Activated T-helper 17 cell treated with anti-CD3 and anti-CD28 coated beads, Interleukin-2, amount 50 U/mL, for 72 hours (primary cell): Measurements from ENCODE around the gene SRPK2. TPM values are rescaled to one million over a fixed set of nuclear protein-coding genes. Genes with fewer than 3 reads are reported as not detected.

Experiments
- ATAC-seq: fragments of 150-1000 bp; cut with Tn5 transposase; replicated peaks from 2 replicates; pipeline ENCODE4 v1.10.0; 2021; ENCODE audit warnings: mild to moderate bottlenecking, moderate library complexity
- H3K27ac Mint-ChIP-seq: one replicate; pipeline ENCODE4 v1.8.0; 2022; ENCODE audit warnings: mixed read lengths
- H3K27me3 Mint-ChIP-seq: one replicate; pipeline ENCODE4 v1.8.0; 2022; ENCODE audit warnings: mixed read lengths
- H3K36me3 Mint-ChIP-seq: one replicate; pipeline ENCODE4 v1.8.0; 2022; ENCODE audit warnings: low read depth, mild to moderate bottlenecking, mixed read lengths
- H3K4me1 Mint-ChIP-seq: one replicate; pipeline ENCODE4 v1.8.0; 2022; ENCODE audit warnings: mixed read lengths
- H3K4me3 Mint-ChIP-seq: one replicate; pipeline ENCODE4 v1.8.0; 2022; ENCODE audit warnings: mild to moderate bottlenecking, mixed read lengths
- H3K9me3 Mint-ChIP-seq: one replicate; pipeline ENCODE4 v1.8.0; 2022; ENCODE audit warnings: mixed read lengths
- total RNA-seq, 2 donors: library from RNA; stranded (reverse); gene quantifications; one replicate each; pipeline ENCODE4 v1.2.3, GENCODE V29; 2022

SRPK2 gene
- total RNA-seq, 2 donors from 2014 or later = 31.5 to 38.5 TPM

DNA sequence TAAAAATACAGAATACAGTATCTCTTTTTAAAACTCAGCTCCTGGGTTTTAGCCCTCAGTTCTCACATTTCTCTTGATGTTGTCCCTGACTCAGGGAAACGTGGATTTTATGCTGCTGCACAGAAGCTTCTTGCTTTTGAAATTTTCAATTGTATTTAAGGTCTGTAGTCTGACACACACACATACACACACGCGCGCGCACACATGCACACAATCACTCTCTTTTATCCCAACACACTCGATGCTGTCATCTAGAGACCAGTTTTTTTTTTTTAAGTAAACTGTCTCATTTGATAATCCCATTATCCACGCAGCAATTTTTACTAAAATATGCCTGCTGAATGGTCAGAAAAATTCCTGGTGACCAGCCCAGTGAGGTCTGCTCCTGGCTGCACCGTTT is 266.1 kb downstream of the SRPK2 start:
- Mint-ChIP-seq H3K27ac (peak overlapping the region; percentile 47), H3K9me3 (no peaks in the 10 kb centered on the region), H3K4me3 (no peak overlapping the region), H3K27me3 (no peaks in the 10 kb centered on the region), H3K4me1 (peaks cover 18% of the 10 kb centered on the region), H3K36me3 (peaks cover 63% of the 10 kb centered on the region)
- no peak for ATAC-seq

DNA sequence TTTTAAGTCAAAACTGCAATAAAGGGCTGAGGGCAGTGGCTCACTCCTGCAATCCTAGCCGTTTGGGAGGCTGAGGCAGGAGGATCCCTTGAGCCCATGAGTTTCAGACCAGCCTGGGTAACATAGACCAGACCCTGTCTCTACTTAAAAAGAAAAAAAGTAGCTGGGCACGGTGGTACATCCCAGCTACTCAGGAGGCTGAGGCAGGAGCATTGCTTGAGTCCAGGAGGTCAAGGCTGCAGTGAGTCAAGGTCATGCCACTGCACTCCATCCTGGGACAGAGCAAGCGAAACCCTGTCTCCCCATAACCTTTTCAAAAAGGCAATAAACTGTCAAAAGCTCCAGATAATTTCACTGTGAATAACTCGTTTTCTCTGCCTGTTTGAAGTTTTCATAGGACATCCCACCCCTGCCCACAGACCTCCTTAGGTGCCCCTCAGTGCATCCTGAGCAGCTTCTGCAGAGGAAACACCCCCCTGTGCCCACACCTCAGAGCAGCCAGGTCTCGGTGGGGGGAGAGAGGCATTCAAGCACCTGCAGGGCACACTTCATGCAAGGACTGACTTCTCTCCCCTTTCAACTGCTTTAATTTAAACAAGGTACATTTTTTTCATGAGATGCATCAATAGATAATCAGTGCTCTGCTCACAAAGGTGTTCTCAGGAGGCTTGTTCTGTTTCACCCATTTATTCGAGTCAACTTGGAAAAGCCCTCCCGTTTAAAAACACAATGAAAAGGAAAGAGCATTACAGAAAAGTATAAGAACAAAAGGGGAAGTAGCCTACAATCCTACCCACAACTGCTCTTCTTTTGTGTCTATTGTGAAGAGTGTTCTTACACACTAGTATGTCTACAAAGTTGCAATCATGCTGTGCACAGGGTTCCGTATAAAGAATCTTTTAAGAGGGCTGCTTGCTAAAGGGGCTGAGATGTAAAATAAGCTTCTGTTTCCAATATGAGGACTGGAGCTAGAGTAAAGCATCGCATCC is 269.8 kb downstream of the SRPK2 start:
- ATAC-seq = no peak
- H3K4me3 Mint-ChIP-seq = no peak overlapping the region
- no peaks in the 10 kb centered on the region for H3K27me3 Mint-ChIP-seq
- no peaks in the 10 kb centered on the region for H3K9me3 Mint-ChIP-seq
- H3K36me3 Mint-ChIP-seq = peaks cover 62% of the 10 kb centered on the region
- peaks cover 10% of the 10 kb centered on the region for H3K4me1 Mint-ChIP-seq
- H3K27ac Mint-ChIP-seq = peak overlapping the region; percentile 54

DNA sequence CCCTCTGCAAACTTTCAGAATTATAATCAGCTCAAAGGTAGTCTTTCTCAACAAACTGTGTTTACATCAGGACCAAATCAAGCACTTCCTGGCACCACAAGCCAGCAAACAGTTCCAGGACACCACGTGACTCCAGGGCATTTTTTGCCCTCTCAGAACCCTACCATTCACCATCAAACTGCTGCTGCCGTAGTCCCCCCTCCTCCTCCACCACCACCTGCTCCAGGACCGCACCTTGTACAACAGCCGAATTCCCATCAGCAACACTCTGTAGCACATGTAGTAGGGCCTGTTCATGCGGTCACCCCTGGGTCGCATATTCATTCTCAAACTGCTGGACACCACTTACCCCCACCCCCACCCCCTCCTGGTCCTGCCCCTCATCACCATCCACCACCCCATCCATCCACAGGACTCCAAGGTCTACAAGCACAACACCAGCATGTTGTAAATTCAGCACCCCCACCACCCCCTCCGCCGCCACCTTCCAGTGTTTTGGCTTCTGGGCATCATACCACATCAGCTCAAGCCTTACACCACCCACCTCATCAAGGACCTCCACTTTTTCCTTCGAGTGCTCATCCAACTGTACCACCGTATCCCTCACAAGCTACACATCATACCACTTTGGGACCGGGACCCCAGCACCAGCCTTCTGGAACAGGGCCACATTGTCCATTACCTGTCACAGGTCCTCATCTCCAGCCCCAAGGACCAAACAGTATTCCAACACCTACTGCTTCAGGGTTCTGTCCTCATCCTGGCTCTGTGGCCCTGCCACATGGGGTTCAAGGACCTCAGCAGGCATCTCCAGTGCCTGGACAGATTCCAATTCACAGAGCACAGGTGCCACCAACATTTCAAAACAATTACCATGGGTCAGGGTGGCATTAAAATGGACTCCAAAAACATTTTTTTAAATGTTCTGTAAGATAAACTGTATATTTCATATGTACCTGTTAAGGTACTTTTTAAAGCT is 276.0 kb downstream of the SRPK2 start:
- H3K27me3 Mint-ChIP-seq = no peaks in the 10 kb centered on the region
- peak; percentile 41 for ATAC-seq
- no peaks in the 10 kb centered on the region for H3K9me3 Mint-ChIP-seq
- H3K36me3 Mint-ChIP-seq = peaks cover 95% of the 10 kb centered on the region
- H3K27ac Mint-ChIP-seq = peak overlapping the region; percentile 95
- H3K4me3 Mint-ChIP-seq = peak overlapping the region; percentile 29
- peaks cover 15% of the 10 kb centered on the region for H3K4me1 Mint-ChIP-seq

DNA sequence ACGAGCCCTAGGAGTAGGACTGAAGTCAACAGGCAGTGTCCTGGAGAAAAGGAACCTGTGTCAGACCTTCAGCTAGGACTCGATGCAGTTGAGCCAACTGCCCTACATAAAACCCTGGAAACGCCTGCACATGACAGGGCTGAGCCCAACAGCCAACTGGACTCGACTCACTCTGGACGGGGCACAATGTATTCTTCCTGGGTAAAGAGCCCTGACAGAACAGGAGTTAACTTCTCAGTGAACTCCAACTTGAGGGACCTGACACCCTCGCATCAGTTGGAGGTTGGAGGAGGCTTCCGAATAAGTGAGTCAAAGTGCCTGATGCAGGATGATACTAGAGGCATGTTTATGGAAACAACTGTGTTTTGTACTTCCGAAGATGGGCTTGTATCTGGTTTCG is 281.3 kb downstream of the SRPK2 start:
- peak overlapping the region; percentile 52 for H3K27ac Mint-ChIP-seq
- no peaks in the 10 kb centered on the region for H3K27me3 Mint-ChIP-seq
- H3K4me3 Mint-ChIP-seq = no peak overlapping the region
- H3K36me3 Mint-ChIP-seq = peaks cover 100% of the 10 kb centered on the region
- H3K4me1 Mint-ChIP-seq = peaks cover 13% of the 10 kb centered on the region
- H3K9me3 Mint-ChIP-seq = no peaks in the 10 kb centered on the region
- ATAC-seq = no peak

DNA sequence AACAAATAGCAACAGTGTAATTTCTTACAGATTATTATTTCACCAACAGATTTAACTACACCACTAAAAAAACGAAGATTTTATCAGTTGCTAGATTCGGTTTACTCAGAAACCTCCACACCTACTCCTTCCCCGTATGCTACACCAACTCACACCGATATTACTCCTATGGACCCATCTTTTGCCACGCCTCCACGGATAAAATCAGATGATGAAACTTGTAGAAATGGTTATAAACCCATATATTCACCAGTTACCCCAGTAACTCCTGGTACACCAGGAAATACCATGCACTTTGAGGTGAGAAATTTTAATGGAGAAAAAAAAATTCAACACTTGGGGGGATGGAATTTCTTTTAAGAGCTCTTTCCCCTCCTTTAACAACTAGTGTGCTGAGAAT is 282.2 kb downstream of the SRPK2 start:
- Mint-ChIP-seq H3K4me3 (peak overlapping the region; percentile 23), H3K27me3 (no peaks in the 10 kb centered on the region), H3K27ac (peak overlapping the region; percentile 69), H3K36me3 (peaks cover 98% of the 10 kb centered on the region), H3K9me3 (no peaks in the 10 kb centered on the region), H3K4me1 (peaks cover 4% of the 10 kb centered on the region)
- peak; percentile 53 for ATAC-seq

DNA sequence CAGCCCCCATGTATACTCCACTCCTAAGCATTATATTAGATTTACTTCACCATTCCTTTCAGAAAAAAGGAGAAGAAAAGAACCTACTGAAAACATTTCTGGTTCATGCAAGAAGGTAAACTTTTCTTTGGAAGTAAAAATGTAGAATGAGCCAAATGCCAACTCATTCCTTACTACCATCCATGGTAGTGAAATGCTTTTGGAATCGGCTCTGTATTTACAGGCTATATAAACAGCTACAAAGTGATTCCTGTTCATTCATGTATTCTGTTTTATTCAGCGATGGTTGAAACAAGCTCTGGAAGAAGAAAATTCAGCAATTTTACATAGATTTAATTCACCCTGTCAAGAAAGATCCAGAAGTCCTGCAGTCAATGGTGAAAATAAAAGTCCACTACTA is 283.1 kb downstream of the SRPK2 start:
- Mint-ChIP-seq H3K4me3 (no peak overlapping the region), H3K36me3 (peaks cover 98% of the 10 kb centered on the region), H3K27ac (peak overlapping the region; percentile 69), H3K4me1 (peaks cover 4% of the 10 kb centered on the region), H3K9me3 (no peaks in the 10 kb centered on the region), H3K27me3 (no peaks in the 10 kb centered on the region)
- no peak for ATAC-seq

DNA sequence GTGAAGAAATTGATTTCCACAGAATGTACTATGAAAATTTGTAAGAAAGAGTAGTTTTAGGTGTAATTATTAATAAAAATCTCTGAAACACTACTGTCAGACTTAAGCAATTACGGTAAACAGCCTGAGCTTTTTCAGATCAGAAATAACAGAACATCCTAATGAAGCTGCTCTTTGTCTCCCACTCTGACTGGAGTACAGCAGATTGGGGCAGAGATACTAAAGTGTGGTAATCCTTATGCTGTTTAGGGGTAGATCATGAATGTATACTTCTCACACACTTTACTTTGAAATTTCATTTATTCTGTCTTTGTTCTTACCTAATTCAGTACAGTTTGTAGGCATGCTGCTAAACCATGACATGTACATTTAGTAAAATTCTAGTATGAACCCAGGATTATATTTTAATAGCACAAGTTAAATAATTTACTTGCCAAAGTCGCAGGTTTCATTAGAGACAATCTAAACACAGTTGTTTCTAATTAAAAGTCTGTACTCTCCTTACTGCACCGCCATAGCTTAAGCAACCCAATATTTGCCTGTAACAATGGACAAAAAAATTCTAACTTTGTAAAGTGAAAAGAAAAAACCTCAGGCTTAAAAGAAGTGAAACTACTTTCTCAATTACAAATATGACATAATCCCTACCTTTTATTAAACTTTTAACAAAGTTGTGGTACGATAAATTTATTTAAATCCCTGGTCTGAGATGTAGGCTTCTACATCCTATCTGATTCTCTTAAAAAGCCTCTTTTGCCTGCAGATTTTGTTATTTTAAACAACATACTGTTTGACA is 286.0 kb downstream of the SRPK2 start:
- ATAC-seq = no peak
- no peak overlapping the region for H3K4me3 Mint-ChIP-seq
- no peaks in the 10 kb centered on the region for H3K9me3 Mint-ChIP-seq
- H3K27me3 Mint-ChIP-seq = no peaks in the 10 kb centered on the region
- H3K4me1 Mint-ChIP-seq = peaks cover 13% of the 10 kb centered on the region
- peaks cover 98% of the 10 kb centered on the region for H3K36me3 Mint-ChIP-seq
- peak overlapping the region; percentile 55 for H3K27ac Mint-ChIP-seq

DNA sequence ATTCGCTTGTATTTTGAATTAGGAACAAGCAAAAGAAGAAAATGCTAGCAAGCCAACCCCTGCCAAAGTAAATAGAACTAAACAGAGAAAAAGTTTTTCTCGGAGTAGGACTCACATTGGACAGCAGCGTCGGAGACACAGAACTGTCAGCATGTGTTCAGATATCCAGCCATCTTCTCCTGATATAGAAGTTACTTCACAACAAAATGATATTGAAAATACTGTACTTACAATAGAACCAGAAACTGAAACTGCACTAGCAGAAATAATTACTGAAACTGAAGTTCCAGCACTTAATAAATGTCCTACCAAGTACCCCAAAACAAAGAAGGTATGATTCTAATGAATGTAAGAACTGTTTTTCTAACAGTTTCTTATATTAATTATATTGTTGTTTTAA is 286.9 kb downstream of the SRPK2 start:
- Mint-ChIP-seq H3K27ac (no peak overlapping the region), H3K9me3 (no peaks in the 10 kb centered on the region), H3K27me3 (no peaks in the 10 kb centered on the region), H3K4me1 (peaks cover 17% of the 10 kb centered on the region), H3K36me3 (peaks cover 98% of the 10 kb centered on the region), H3K4me3 (no peak overlapping the region)
- ATAC-seq = no peak

DNA sequence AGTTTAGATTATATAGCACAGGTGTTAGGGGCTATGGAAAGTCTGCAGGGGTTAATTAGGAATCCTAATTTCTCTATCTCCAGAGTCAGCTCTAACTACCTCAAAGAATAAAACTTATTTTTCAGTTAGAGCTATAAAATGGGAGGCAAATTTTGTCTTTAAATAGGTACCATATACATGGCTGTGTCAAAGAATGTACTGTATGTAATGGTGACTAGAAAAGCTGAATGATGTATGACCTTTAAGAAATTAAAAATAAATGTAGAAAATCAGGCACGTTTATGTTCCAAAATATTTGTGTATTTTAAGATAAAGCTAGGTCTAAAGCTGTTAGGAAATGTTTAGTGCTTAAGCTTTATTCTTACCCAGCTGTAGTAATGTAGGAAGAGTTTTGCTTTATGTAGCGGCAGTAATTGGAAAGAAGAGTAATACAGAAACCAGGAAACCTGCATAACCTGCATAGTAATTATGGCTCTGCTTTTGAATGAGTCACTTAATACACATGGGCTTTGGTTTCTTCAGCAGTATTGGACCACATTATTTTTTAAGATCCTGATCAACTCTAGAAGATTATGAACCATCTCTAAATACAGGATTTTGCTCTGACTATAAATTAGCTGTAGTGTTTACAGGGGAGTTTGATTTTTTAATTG is 289.7 kb downstream of the SRPK2 start:
- ATAC-seq = peak; percentile 98
- Mint-ChIP-seq H3K4me3 (peak overlapping the region; percentile 10), H3K27ac (peak overlapping the region; percentile 57), H3K27me3 (no peaks in the 10 kb centered on the region), H3K4me1 (peaks cover 12% of the 10 kb centered on the region), H3K36me3 (peaks cover 98% of the 10 kb centered on the region), H3K9me3 (no peaks in the 10 kb centered on the region)

DNA sequence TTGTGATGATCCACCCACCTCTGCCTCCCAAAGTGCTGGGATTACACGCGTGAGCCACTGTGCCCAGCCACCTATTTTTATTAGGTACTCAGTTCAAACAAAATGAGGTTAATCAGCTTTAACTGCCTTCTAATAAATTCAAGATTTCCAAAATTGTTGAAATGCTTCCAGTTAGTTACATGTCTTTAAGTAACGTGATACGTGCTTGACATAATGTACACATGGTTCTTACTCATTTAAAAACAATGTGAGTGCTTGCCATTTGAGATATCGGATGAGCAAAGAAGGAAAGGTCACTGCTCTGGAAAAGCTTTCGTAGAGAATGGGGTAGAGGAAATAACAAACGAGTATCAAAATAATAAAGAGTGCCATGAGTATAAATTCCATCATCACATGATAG is 291.1 kb downstream of the SRPK2 start:
- Mint-ChIP-seq H3K4me1 (peaks cover 12% of the 10 kb centered on the region), H3K36me3 (peaks cover 98% of the 10 kb centered on the region), H3K27me3 (no peaks in the 10 kb centered on the region), H3K9me3 (no peaks in the 10 kb centered on the region), H3K4me3 (peak overlapping the region; percentile 8), H3K27ac (peak overlapping the region; percentile 7)
- ATAC-seq = no peak

DNA sequence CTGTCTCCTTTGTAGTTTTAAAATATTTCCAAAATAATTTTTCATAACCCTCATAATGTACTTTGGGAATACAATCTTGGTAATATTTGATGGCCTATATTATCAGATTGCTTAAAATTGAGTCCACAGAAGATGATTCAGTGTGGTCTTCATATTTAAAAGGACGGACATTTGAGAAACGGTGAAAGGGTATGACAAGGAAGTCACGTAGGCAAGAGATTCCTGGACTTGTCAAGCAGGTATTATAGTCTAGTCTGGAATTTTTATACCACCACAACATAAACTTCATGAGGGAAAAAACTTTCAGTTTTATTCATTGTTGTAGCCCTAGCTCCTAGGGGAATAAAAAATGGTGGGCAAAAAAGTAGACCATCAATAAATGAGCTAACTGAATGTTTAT is 292.4 kb downstream of the SRPK2 start:
- Mint-ChIP-seq H3K36me3 (peaks cover 100% of the 10 kb centered on the region), H3K9me3 (no peaks in the 10 kb centered on the region), H3K27me3 (no peaks in the 10 kb centered on the region), H3K27ac (peak overlapping the region; percentile 36), H3K4me3 (no peak overlapping the region), H3K4me1 (peaks cover 12% of the 10 kb centered on the region)
- no peak for ATAC-seq

DNA sequence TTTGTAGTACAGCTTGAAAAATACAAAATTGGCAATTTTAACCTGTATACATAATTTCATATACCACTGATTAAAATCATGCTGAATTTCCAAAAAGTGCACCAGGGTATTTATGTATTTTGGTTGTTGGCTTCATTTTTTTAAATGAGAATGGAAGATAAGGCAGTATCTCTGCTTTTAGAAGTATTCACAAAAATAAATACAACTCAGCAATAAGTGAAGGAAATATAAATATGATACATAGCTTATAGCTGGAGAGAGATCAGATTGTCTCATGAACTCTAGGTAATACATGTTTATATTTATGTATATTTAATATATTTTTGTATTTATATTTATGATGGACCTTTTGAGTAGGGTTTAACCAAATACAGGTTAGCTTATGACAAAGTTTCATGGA is 293.8 kb downstream of the SRPK2 start:
- H3K27me3 Mint-ChIP-seq = no peaks in the 10 kb centered on the region
- no peak overlapping the region for H3K27ac Mint-ChIP-seq
- peaks cover 100% of the 10 kb centered on the region for H3K36me3 Mint-ChIP-seq
- ATAC-seq = no peak
- H3K4me1 Mint-ChIP-seq = peaks cover 12% of the 10 kb centered on the region
- no peaks in the 10 kb centered on the region for H3K9me3 Mint-ChIP-seq
- H3K4me3 Mint-ChIP-seq = no peak overlapping the region

DNA sequence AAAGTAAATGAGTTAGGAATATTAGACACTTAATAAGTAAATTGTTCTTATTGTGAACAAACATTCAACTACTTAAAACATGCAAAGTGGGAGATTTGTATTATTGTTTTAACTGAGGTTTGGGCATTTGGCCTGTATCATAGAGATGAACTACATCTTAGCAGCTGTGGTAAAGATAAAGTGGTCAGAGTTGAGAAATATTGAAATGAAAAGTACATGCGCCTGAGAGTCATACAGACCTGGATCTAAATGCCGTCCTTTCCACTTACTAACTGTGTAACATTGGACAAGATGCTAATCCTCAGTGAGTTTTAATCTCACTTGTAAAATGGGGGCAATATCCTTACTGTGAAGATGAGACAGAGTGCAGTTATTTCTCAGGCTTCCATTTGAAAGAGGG is 300.3 kb downstream of the SRPK2 start:
- peaks cover 93% of the 10 kb centered on the region for H3K36me3 Mint-ChIP-seq

More for the DNA sequence above, 300.3 kb downstream of the SRPK2 start:
- Mint-ChIP-seq H3K4me1 (peaks cover 13% of the 10 kb centered on the region), H3K9me3 (no peaks in the 10 kb centered on the region), H3K27me3 (no peaks in the 10 kb centered on the region), H3K4me3 (no peak overlapping the region), H3K27ac (peak overlapping the region; percentile 39)
- no peak for ATAC-seq
